GM12873 (cell line): ENCODE measurements around the gene TRIM3.

Experiments used
- TF ChIP-seq, protein P1 (sequence below): IDR thresholded peaks from 2 replicates; pipeline ENCODE4 v1.5.1; 2012; ENCODE audit warnings: low read depth, mild to moderate bottlenecking, moderate library complexity, low read length, control low read depth; ENCODE audit not compliant: insufficient read depth; ENCODE audit errors: missing control alignments

TRIM3 gene

GRCh38 chr11:6405052-6405667 lies 68.6 kb downstream of the TRIM3 start:
- TF ChIP-seq, protein P1, sequence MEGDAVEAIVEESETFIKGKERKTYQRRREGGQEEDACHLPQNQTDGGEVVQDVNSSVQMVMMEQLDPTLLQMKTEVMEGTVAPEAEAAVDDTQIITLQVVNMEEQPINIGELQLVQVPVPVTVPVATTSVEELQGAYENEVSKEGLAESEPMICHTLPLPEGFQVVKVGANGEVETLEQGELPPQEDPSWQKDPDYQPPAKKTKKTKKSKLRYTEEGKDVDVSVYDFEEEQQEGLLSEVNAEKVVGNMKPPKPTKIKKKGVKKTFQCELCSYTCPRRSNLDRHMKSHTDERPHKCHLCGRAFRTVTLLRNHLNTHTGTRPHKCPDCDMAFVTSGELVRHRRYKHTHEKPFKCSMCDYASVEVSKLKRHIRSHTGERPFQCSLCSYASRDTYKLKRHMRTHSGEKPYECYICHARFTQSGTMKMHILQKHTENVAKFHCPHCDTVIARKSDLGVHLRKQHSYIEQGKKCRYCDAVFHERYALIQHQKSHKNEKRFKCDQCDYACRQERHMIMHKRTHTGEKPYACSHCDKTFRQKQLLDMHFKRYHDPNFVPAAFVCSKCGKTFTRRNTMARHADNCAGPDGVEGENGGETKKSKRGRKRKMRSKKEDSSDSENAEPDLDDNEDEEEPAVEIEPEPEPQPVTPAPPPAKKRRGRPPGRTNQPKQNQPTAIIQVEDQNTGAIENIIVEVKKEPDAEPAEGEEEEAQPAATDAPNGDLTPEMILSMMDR = no peak

DNA sequence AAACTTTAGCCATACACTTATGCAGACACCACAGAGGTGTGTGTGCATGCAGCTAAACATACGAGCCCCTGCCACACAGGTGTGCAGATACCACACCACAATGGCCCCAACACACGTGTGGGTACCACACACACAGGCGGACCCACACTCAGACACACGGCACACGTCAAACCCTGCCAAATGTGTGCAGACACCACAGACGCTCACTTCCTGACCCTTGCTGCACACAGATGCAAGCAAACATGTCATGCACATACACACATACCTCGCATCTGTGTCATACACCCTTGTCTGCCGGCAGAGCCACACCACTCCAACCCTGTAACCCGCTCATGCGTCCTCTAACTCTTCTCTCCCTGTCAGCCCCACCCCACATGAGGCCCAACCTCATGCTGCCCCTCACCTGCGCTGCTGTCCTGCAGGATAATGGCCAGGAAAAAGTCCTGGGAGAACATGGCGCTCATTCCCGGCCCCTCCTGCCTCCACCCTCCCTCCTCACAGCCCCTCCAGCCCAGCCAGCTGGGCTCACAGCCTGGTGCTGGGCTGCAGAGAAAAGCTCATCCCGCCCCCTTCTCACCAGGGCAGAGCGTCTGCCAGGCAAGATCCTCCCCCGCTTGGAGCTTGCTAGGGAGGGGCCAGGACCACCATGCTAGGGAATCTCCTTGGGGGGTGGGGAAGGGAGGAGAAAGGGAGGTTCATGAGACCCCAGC lies 69.2 kb downstream of the TRIM3 start:
- TF ChIP-seq, protein P1 = no peak

DNA sequence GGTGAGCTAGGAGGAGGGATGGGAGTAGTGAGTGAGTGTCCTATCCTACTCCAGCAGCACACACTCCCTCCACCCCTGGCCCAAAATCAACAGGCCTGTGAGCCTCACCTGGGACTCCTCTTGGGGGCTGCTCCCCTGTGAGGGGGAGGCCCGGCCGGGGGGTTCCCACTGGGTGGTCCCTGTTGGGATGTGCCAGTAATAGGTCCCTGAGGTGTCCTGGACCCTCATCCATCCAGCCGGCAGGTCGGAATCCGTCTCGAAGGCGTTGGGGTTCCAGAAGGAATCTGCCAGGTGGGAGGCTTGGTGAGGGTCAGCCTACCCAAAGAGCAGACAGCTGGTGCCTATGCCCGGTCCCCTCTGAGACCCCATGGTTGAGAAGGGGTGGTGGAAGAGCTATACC lies 70.2 kb downstream of the TRIM3 start:
- TF ChIP-seq, protein P1 = no peak

- TF ChIP-seq, protein P1 = no peak
These were observed 71.2 kb downstream of the TRIM3 start for GRCh38 chr11:6402561-6402981.

GRCh38 chr11:6402061-6402470 lies 71.7 kb downstream of the TRIM3 start:
- TF ChIP-seq, protein P1 = no peak

DNA sequence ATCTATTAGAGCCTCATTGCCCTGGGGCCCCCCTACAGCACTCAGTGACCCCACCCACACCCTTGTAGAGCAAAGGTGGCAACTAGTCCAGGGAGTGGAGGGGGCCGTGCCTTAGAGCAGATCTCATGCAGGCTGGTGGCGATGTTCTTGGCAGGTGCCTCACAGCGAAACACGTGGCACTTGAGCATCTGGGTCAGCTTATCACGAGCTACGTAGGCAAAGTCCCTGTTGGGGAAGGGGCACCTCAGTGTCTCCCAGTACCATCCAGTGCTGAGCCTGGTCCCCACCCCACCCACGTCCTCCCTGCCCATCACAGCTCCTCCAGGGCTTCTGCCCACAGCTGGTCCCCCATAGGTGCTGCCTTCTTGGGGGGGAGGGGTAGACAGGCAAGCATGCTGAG lies 72.3 kb downstream of the TRIM3 start:
- TF ChIP-seq, protein P1 = no peak

DNA sequence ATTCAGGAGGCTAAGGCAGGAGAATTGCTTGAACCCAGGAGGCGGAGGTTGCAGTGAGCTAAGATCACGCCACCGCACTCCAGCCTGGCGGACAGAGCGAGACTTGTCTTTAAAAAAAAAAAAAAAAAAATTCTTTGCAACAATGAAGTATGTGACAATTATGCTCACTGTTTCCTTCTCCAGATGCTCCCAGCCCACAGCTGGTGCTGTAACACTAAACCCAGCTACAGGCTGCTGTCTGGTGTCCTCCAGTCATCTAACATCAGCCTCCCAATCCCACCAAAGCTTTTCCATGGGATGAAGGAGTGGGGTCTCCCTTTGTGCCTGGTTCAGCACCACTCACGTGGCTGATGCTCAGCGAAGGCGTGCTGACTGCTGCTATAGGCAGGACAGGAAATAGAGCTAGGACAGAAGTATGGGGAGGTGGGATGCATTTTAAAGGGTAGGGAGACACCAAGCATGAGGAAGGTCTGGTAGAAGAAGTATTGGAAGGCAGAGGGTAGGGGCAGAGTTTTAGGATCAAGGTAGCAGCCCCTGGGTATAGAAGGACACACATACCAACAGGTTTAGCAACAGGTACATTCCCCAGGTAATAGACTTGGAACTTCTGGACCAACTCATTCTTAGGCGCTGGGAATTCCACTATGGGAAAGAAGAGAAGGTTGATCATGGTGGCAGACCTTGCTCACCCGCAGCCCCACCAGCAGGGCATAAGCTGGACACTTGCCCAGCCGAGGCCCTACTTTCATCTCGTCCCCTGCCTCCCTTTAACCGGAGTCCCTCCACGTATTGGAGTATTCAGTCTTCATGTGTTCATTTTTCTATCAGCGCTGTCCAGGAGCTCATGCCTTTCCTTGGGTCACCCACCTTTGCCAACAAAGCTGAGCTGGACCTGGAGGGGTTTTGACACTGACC lies 73.1 kb downstream of the TRIM3 start:
- TF ChIP-seq, protein P1 = no peak
